H1 (cell line): ENCODE measurements around the gene PVALB. TPM values are rescaled to one million over a fixed set of nuclear protein-coding genes. Genes with fewer than 3 reads are reported as not detected.

ENCODE experiments used
- CTCF ChIA-PET: fragments of 300-600 bp; sonication (Branson Sonifier 250); formaldehyde crosslinking; loops from one replicate; lab custom pipeline; 2021; ENCODE audit not compliant: partially characterized antibody; lab: Charles Lee
- POLR2A ChIA-PET: fragments of 300-600 bp; sonication (Branson Sonifier 250); formaldehyde crosslinking; loops from one replicate; lab custom pipeline; 2021; ENCODE audit warnings: inconsistent platforms; ENCODE audit not compliant: partially characterized antibody; lab: Charles Lee
- DNase-seq, 2 experiments: peaks; one replicate each; pipeline versions ENCODE4 v3.0.0 to v3.0.0-alpha.2; 2010 to 2022; ENCODE audit warnings: low spot score in 2 of 2, low read depth in 1 of 2, mixed read lengths in 1 of 2
- FAIRE-seq: peaks from 2 replicates; lab custom pipeline; 2011; peaks lifted over from hg19 to GRCh38; lab: Jason Lieb, UNC
- H2AFZ ChIP-seq: 2 replicates; pipeline ENCODE4 v1.8.1; 2012; ENCODE audit warnings: low read length, inconsistent platforms
- H2AK5ac ChIP-seq: 2 replicates; pipeline ENCODE4 v1.6.1; 2013; ENCODE audit warnings: low read depth, low read length
- H2BK120ac ChIP-seq: replicated peaks from 2 replicates; pipeline ENCODE3; 2013; ENCODE audit warnings: low read depth, low read length, inconsistent platforms
- H2BK12ac ChIP-seq: 2 replicates; pipeline ENCODE4 v1.6.1; 2013; ENCODE audit warnings: low read depth, low read length
- H2BK15ac ChIP-seq: 2 replicates; pipeline ENCODE4 v1.6.1; 2013; ENCODE audit warnings: low read length
- H2BK20ac ChIP-seq: 2 replicates; pipeline ENCODE4 v1.6.1; 2013; ENCODE audit warnings: low read length
- H2BK5ac ChIP-seq: 2 replicates; pipeline ENCODE4 v1.6.1; 2013; ENCODE audit warnings: low read depth, low read length
- H3K14ac ChIP-seq: 2 replicates; pipeline ENCODE4 v1.6.1; 2013; ENCODE audit warnings: inconsistent platforms; ENCODE audit not compliant: insufficient read length
- H3K18ac ChIP-seq: 2 replicates; pipeline ENCODE4 v1.6.1; 2013; ENCODE audit warnings: low read length; ENCODE audit errors: extremely low read depth
- H3K23ac ChIP-seq: 2 replicates; pipeline ENCODE4 v1.6.1; 2013; ENCODE audit warnings: inconsistent platforms; ENCODE audit not compliant: insufficient read length
- H3K23me2 ChIP-seq: 2 replicates; pipeline ENCODE4 v1.6.1; 2013; ENCODE audit warnings: low read depth, low read length
- H3K27ac ChIP-seq: 2 replicates; pipeline ENCODE4 v1.6.1; 2011; ENCODE audit warnings: low read depth, low read length, inconsistent platforms
- H3K27me3 ChIP-seq, 4 experiments: replicated peaks in 1 of 4; 1 replicate in 1 of 4; 2 replicates in 3 of 4; pipeline versions ENCODE4 v1.6.1 to v1.8.1; 2011 to 2013; ENCODE audit warnings: low read length in 3 of 4, mild to moderate bottlenecking in 3 of 4, inconsistent platforms in 2 of 4, mixed read lengths in 2 of 4, moderate library complexity in 1 of 4; ENCODE audit not compliant: control insufficient read depth in 3 of 4, insufficient read depth in 3 of 4; ENCODE audit errors: extremely low read depth in 1 of 4
- H3K36me3 ChIP-seq, 4 experiments: 2 replicates each; pipeline versions ENCODE4 v1.6.1 to v1.8.1; 2011 to 2013; ENCODE audit warnings: mild to moderate bottlenecking in 4 of 4, low read length in 3 of 4, moderate library complexity in 2 of 4, control low read depth in 1 of 4, inconsistent platforms in 1 of 4; ENCODE audit not compliant: insufficient read depth in 4 of 4, control insufficient read depth in 2 of 4
- H3K4ac ChIP-seq: replicated peaks from 2 replicates; pipeline ENCODE3; 2013; ENCODE audit warnings: low read length, low read depth, mixed read lengths, inconsistent platforms; ENCODE audit not compliant: insufficient read length
- H3K4me1 ChIP-seq, 4 experiments: replicated peaks in 1 of 4; 1 replicate in 1 of 4; 2 replicates in 3 of 4; pipeline versions ENCODE4 v1.6.1 to v1.8.1; 2011 to 2013; ENCODE audit warnings: low read length in 3 of 4, inconsistent platforms in 2 of 4, mixed read lengths in 1 of 4; ENCODE audit not compliant: insufficient read depth in 4 of 4, control insufficient read depth in 3 of 4
- H3K4me2 ChIP-seq, 2 experiments: 2 replicates each; pipeline versions ENCODE4 v1.6.1 to v1.8.1; 2011 to 2013; ENCODE audit warnings: low read depth in 2 of 2, low read length in 2 of 2, control low read depth in 1 of 2, inconsistent platforms in 1 of 2, mild to moderate bottlenecking in 1 of 2; ENCODE audit not compliant: insufficient read depth in 1 of 2
- H3K4me3 ChIP-seq, 4 experiments: fragments of 200-600, 300-600 bp in 1 of 4; sonication (generic), shearing (Covaris generic), sonication (Bioruptor Twin) in 1 of 4; 2 replicates each; pipeline versions ENCODE4 v1.5.1 to v1.8.1; 2011 to 2016; ENCODE audit warnings: low read length in 4 of 4, low read depth in 3 of 4, control low read depth in 2 of 4, inconsistent platforms in 2 of 4, mild to moderate bottlenecking in 2 of 4, mixed read lengths in 1 of 4, moderate library complexity in 1 of 4; ENCODE audit not compliant: insufficient read depth in 2 of 4; ENCODE audit errors: extremely low read depth in 1 of 4
- H3K56ac ChIP-seq: replicated peaks from 2 replicates; pipeline ENCODE3; 2013; ENCODE audit warnings: low read depth, mild to moderate bottlenecking, mixed read lengths, low read length, inconsistent platforms; ENCODE audit not compliant: insufficient read length
- H3K79me1 ChIP-seq: 2 replicates; pipeline ENCODE4 v1.6.1; 2013; ENCODE audit warnings: low read depth, low read length, control low read depth
- H3K79me2 ChIP-seq, 2 experiments: 2 replicates each; pipeline versions ENCODE4 v1.6.1 to v1.8.1; 2012 to 2013; ENCODE audit warnings: low read length in 2 of 2, mild to moderate bottlenecking in 2 of 2, inconsistent platforms in 1 of 2; ENCODE audit not compliant: insufficient read depth in 2 of 2, control insufficient read depth in 1 of 2
- H3K9ac ChIP-seq, 4 experiments: replicated peaks in 1 of 4; 1 replicate in 1 of 4; 2 replicates in 3 of 4; pipeline versions ENCODE4 v1.6.1 to v1.8.1; 2011 to 2013; ENCODE audit warnings: low read depth in 3 of 4, low read length in 3 of 4, control low read depth in 2 of 4, mild to moderate bottlenecking in 2 of 4, moderate library complexity in 2 of 4, inconsistent platforms in 1 of 4; ENCODE audit errors: extremely low read depth in 1 of 4
- H3K9me3 ChIP-seq, 2 experiments: 2 replicates each; pipeline versions ENCODE4 v1.6.1 to v1.8.1; 2012 to 2013; ENCODE audit warnings: mild to moderate bottlenecking in 2 of 2, moderate library complexity in 2 of 2, control low read depth in 1 of 2, inconsistent platforms in 1 of 2, low read depth in 1 of 2, low read length in 1 of 2, mixed read lengths in 1 of 2; ENCODE audit not compliant: insufficient read depth in 2 of 2
- H4K20me1 ChIP-seq, 2 experiments: replicated peaks in 1 of 2; 2 replicates each; pipeline versions ENCODE3 to v1.8.1; 2011 to 2013; ENCODE audit warnings: inconsistent platforms in 2 of 2, low read length in 2 of 2, mild to moderate bottlenecking in 1 of 2; ENCODE audit not compliant: insufficient read depth in 2 of 2, control insufficient read depth in 1 of 2
- H4K5ac ChIP-seq: 2 replicates; pipeline ENCODE4 v1.6.1; 2013; ENCODE audit warnings: low read length, low read depth, mixed read lengths, inconsistent platforms; ENCODE audit not compliant: insufficient read length
- H4K8ac ChIP-seq: 2 replicates; pipeline ENCODE4 v1.8.0; 2013; ENCODE audit warnings: mild to moderate bottlenecking, moderate library complexity, low read length, inconsistent platforms; ENCODE audit not compliant: insufficient read depth; ENCODE audit errors: extremely low read depth
- H4K91ac ChIP-seq: replicated peaks from 2 replicates; pipeline ENCODE3; 2013; ENCODE audit warnings: low read length, mixed read lengths, inconsistent platforms; ENCODE audit not compliant: insufficient read length
- CTCF ChIP-seq, 3 experiments: IDR thresholded peaks; 1 replicate in 2 of 3; 2 replicates in 1 of 3; pipeline versions ENCODE4 v1.5.1 to v1.6.1; 2011; ENCODE audit warnings: low read length in 3 of 3, mild to moderate bottlenecking in 3 of 3, inconsistent platforms in 2 of 3, low read depth in 1 of 3, moderate library complexity in 1 of 3; ENCODE audit not compliant: insufficient read depth in 1 of 3; ENCODE audit errors: control extremely low read depth in 1 of 3
- EGR1 ChIP-seq: IDR thresholded peaks from 2 replicates; pipeline ENCODE4 v1.6.1; 2011; ENCODE audit warnings: low read depth, low read length, borderline replicate concordance
- FOSL1 ChIP-seq: IDR thresholded peaks from 2 replicates; pipeline ENCODE4 v1.6.1; 2011; ENCODE audit warnings: mild to moderate bottlenecking, low read depth, low read length, moderate library complexity; ENCODE audit not compliant: insufficient read depth
- HDAC2 ChIP-seq, 2 experiments: fragments of 300-600 bp in 1 of 2; sonication (generic) in 1 of 2; IDR thresholded peaks; 2 replicates each; pipeline ENCODE4 v1.6.1; 2011 to 2012; ENCODE audit warnings: low read depth in 2 of 2, low read length in 2 of 2, mild to moderate bottlenecking in 2 of 2, moderate library complexity in 2 of 2, borderline replicate concordance in 1 of 2, inconsistent platforms in 1 of 2
- KDM1A ChIP-seq: fragments of 200-600, 300-600 bp; sonication (generic); IDR thresholded peaks from 2 replicates; pipeline ENCODE4 v1.7.1; 2016; ENCODE audit warnings: mild to moderate bottlenecking, low read length, borderline replicate concordance
- KDM5A ChIP-seq: fragments of 200-600 bp; IDR thresholded peaks from 2 replicates; pipeline ENCODE4 v1.7.1; 2012; ENCODE audit warnings: mild to moderate bottlenecking, low read length, inconsistent platforms, mixed read lengths
- RAD21 ChIP-seq, 2 experiments: IDR thresholded peaks in 1 of 2; conservative IDR thresholded peaks in 1 of 2; 2 replicates each; pipeline ENCODE4 v1.6.1; 2011; ENCODE audit warnings: low read depth in 2 of 2, low read length in 2 of 2, improper control_type of control experiment in 1 of 2, inconsistent platforms in 1 of 2, mild to moderate bottlenecking in 1 of 2, moderate library complexity in 1 of 2
- RBBP5 ChIP-seq: IDR thresholded peaks from 2 replicates; pipeline ENCODE4 v1.7.1; 2012; ENCODE audit warnings: low read depth, mild to moderate bottlenecking, inconsistent platforms, low read length, moderate library complexity, borderline replicate concordance
- SP1 ChIP-seq: IDR thresholded peaks from 2 replicates; pipeline ENCODE4 v1.6.1; 2011; ENCODE audit warnings: low read depth, low read length
- TCF12 ChIP-seq: IDR thresholded peaks from 2 replicates; pipeline ENCODE4 v1.6.1; 2011; ENCODE audit warnings: low read depth, mild to moderate bottlenecking, low read length
- WGBS, 2 experiments: shearing (Covaris generic) in 1 of 2; methylation state at CpG; one replicate each; pipeline versions ENCODE4 v1.1.6 to v1.1.7; 2013 to 2015; ENCODE audit warnings: low lambda C conversion rate in 2 of 2, mixed read lengths in 2 of 2, inconsistent platforms in 1 of 2, low coverage in 1 of 2, missing lambda C conversion rate in 1 of 2; ENCODE audit not compliant: insufficient replicate concordance in 2 of 2, insufficient coverage in 1 of 2, insufficient read length in 1 of 2; ENCODE audit errors: extremely low coverage in 1 of 2, missing lambda C conversion rate in 1 of 2; 5-methylcytosine and 5-hydroxymethylcytosine counted together
- polyA plus RNA-seq, 7 experiments: library from polyadenylated mRNA; depleted of rRNA in 3 of 7; stranded (reverse) in 5 of 7; unstranded in 2 of 7; fragments of >200 nt in 5 of 7; fragments of 200-250 nt in 2 of 7; gene quantifications; 1 replicate in 5 of 7; 2 replicates in 1 of 7; 4 replicates in 1 of 7; pipeline versions ENCODE4 v1.2.1 to v1.2.3, GENCODE V29; 2011 to 2013; ENCODE audit warnings: missing spikeins in 2 of 7, mixed read lengths in 2 of 7
- total RNA-seq: library from RNA; stranded (reverse); fragmentation: NEBNext Ultra II Directional; extraction: Animal tissue kit (Norgen Biotek cat#: 25700); gene quantifications from 2 replicates; pipeline ENCODE4 v1.2.1, GENCODE V29; 2021

The PVALB gene
- total and polyA plus RNA-seq, 2 of the 8 experiments (the other 6 are each of a cell fraction or from before 2014, with no cell fraction given): 1.7 to 5.4 TPM

DNA sequence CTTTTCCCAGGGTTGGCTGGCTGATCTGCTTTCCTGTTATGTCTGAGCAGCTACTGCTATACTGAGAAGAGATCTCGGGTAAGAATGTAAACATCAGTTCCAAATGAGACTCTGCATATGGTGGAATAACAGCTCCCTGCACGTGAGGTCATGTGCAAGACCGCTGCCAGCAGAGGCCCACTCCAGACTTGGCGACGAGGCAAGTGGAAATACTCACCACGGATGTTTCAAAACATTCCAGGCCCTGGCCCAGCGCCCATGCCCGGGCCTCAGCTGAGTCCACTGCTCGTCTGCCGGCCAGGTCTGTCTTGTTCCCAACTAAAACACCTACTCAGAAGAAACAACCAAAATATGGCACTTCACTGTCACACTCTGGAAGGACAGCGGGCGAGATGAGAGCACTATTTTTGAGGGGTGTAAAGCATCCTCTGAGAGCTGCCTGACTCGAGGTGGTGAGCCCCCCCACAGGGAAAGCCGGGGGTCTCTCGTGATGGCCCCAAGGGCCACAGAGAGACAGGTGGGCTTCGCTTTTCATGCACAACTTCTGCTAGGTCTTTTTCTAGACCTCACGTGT, 54.1 kb downstream of the PVALB start:
- H2BK15ac ChIP-seq: no peak overlapping the region
- FAIRE-seq (no peak), DNase-seq (no peak)
- H4K5ac ChIP-seq: no peak overlapping the region
- H3K9ac ChIP-seq: no peak overlapping the region
- no peak overlapping the region for H2BK5ac ChIP-seq
- H3K23me2 ChIP-seq: no peaks in the 10 kb centered on the region
- H3K9me3 ChIP-seq: no peaks in the 10 kb centered on the region
- H3K27ac ChIP-seq: no peak overlapping the region
- no peak overlapping the region for H2AK5ac ChIP-seq
- no peak overlapping the region for H2BK20ac ChIP-seq
- POLR2A ChIA-PET: no interaction called here
- WGBS, 2 experiments: 95% methylated on average over 17 of the region's 17 CpGs; no CpG with 5 or more reads in 1 of the 2 experiments
- no peak overlapping the region for H2BK120ac ChIP-seq
- no peak overlapping the region for H3K14ac ChIP-seq
- no peak overlapping the region for H2AFZ ChIP-seq
- no peaks in the 10 kb centered on the region for H3K79me2 ChIP-seq
- no peak overlapping the region for H4K91ac ChIP-seq
- H3K23ac ChIP-seq: no peak overlapping the region
- H3K36me3 ChIP-seq: peaks cover 3 to 20% (median 11%) of the 10 kb centered on the region in 4 experiments; a peak in 5 of 8 replicates
- H3K4me1 ChIP-seq: no peaks in the 10 kb centered on the region; a peak in 1 of 7 replicates
- no peak overlapping the region for H3K4me2 ChIP-seq
- CTCF ChIA-PET: interaction anchor here (1.5 to 6.4 kb wide), 3 partner anchors 11 to 218 kb away, joined by 3 to 43 read pairs (median 13); no protein-coding TSS in a partner anchor
- no peak overlapping the region for H3K56ac ChIP-seq
- H3K79me1 ChIP-seq: no peaks in the 10 kb centered on the region
- no peaks in the 10 kb centered on the region for H3K27me3 ChIP-seq
- no peak overlapping the region for H3K4me3 ChIP-seq
- H4K20me1 ChIP-seq: no peaks in the 10 kb centered on the region
- no peak overlapping the region for H2BK12ac ChIP-seq
- H3K4ac ChIP-seq: no peak overlapping the region
- H4K8ac ChIP-seq: no peak overlapping the region
- no peak overlapping the region for H3K18ac ChIP-seq
- TF ChIP-seq RBBP5: no peak
- TF ChIP-seq CTCF (IDR thresholded peaks at IDR 0.05; ENCODE audit: control extremely low read depth in 1 of 3, insufficient read depth in 1 of 3, low read depth in 1 of 3, low read length in 3 of 3): no peak
- TF ChIP-seq FOSL1: no peak
- TF ChIP-seq KDM5A: no peak
- no peak for TF ChIP-seq HDAC2 (IDR thresholded peaks at IDR 0.05; ENCODE audit: borderline replicate concordance in 1 of 2, low read depth in 2 of 2, low read length in 2 of 2)
- no peak for TF ChIP-seq RAD21 (IDR thresholded peaks at IDR 0.05 in 1 of 2, conservative IDR thresholded peaks at IDR 0.05 in 1 of 2; ENCODE audit: low read depth in 2 of 2, low read length in 2 of 2)
- no peak for TF ChIP-seq TCF12
- TF ChIP-seq SP1: no peak
- no peak for TF ChIP-seq EGR1
- TF ChIP-seq KDM1A: no peak
